Colonic mucosa (tissue), 4 donors: ENCODE measurements around the gene BMP5. TPM values are rescaled to one million over a fixed set of nuclear protein-coding genes. Genes with fewer than 3 reads are reported as not detected.

Experiments
- DNase-seq: peaks from one replicate; pipeline ENCODE4 v3.0.0-alpha.2; 2020
- H3K27ac ChIP-seq: fragments of 200-600 bp; one replicate; pipeline ENCODE4 v1.8.0; 2021
- H3K27me3 ChIP-seq: fragments of 200-600 bp; one replicate; pipeline ENCODE4 v1.8.0; 2021
- H3K36me3 ChIP-seq: fragments of 200-600 bp; one replicate; pipeline ENCODE4 v1.8.0; 2021
- H3K4me1 ChIP-seq: fragments of 200-600 bp; one replicate; pipeline ENCODE4 v1.8.0; 2021; ENCODE audit warnings: mild to moderate bottlenecking
- H3K4me3 ChIP-seq: fragments of 200-600 bp; one replicate; pipeline ENCODE4 v1.8.0; 2021
- H3K9ac ChIP-seq, 2 donors: one replicate each; pipeline ENCODE4 v1.7.0; 2013; ENCODE audit warnings: control low read depth in 2 of 2, low read depth in 2 of 2, low read length in 2 of 2
- H3K9me3 ChIP-seq: fragments of 200-600 bp; one replicate; pipeline ENCODE4 v1.8.0; 2021
- intact Hi-C: fragments of 100-400 bp; cut with DNase I; formaldehyde crosslinking; loops from one replicate; pipeline ENCODE4 v1.14.1; 2022
- total RNA-seq, 2 donors: library from RNA; stranded (reverse); fragmentation: NEBNext Ultra II Directional in 1 of 2; extraction: Animal tissue kit (Norgen Biotek cat#: 25700) in 1 of 2; gene quantifications; one replicate each; pipeline ENCODE4 v1.2.1, GENCODE V29; 2021
- TF ChIP-seq, protein P1 (sequence below): fragments of 200-600 bp; IDR thresholded peaks from one replicate; pipeline ENCODE4 v1.8.0; 2022; ENCODE audit warnings: antibody characterized with exemption, mild to moderate bottlenecking
- donor health status: healthy.
- donor health status: DM: no; HTN: no; CAD: no.
- donor health status: DM: no; HTN: no; CAD: no.

Gene BMP5
- total RNA-seq, 2 donors from 2014 or later = 2.4 to 3.2 TPM

DNA sequence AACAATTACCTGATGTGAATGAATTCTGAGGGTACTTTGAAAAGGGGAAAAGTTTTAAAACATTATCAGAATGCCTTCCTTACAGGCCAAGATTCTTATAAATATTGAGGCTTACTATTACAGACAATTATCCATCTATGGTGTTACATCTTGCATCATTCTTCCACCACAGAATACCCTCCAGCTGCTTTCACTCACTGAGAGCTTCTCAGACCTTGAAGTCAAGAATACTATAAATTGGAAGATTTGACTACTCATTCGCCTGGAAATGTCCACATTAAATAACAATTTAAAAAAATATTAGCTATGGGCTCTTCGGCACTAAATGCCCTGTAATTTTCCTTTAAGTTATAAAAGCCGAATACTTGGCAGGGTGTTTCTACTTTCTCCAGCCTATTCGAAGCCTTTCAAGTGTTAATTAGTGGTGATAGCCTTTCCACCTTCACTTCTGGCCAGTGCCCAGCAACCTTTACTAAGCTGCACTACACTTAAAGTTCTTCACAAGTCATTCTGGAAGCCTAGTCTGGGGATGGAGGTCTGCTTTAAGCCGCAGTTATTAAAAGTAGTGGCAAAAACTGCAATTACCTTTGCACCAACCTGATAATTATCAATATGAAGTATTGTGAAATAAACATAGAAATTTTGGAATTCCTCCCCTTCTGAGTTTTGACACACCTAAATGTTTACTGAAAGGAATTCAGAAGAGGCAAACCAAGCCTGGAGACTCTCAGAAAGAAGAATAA is 100.9 kb downstream of the BMP5 start:
- intact Hi-C loops = no loop called here
- TF ChIP-seq, protein P1, sequence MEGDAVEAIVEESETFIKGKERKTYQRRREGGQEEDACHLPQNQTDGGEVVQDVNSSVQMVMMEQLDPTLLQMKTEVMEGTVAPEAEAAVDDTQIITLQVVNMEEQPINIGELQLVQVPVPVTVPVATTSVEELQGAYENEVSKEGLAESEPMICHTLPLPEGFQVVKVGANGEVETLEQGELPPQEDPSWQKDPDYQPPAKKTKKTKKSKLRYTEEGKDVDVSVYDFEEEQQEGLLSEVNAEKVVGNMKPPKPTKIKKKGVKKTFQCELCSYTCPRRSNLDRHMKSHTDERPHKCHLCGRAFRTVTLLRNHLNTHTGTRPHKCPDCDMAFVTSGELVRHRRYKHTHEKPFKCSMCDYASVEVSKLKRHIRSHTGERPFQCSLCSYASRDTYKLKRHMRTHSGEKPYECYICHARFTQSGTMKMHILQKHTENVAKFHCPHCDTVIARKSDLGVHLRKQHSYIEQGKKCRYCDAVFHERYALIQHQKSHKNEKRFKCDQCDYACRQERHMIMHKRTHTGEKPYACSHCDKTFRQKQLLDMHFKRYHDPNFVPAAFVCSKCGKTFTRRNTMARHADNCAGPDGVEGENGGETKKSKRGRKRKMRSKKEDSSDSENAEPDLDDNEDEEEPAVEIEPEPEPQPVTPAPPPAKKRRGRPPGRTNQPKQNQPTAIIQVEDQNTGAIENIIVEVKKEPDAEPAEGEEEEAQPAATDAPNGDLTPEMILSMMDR = no peak
- H3K27ac ChIP-seq = no peak overlapping the region
- no peaks in the 10 kb centered on the region for H3K36me3 ChIP-seq
- H3K27me3 ChIP-seq = no peaks in the 10 kb centered on the region
- H3K4me1 ChIP-seq = no peaks in the 10 kb centered on the region
- DNase-seq = no peak
- no peak overlapping the region for H3K9ac ChIP-seq
- H3K9me3 ChIP-seq = no peaks in the 10 kb centered on the region
- H3K4me3 ChIP-seq = no peak overlapping the region

DNA sequence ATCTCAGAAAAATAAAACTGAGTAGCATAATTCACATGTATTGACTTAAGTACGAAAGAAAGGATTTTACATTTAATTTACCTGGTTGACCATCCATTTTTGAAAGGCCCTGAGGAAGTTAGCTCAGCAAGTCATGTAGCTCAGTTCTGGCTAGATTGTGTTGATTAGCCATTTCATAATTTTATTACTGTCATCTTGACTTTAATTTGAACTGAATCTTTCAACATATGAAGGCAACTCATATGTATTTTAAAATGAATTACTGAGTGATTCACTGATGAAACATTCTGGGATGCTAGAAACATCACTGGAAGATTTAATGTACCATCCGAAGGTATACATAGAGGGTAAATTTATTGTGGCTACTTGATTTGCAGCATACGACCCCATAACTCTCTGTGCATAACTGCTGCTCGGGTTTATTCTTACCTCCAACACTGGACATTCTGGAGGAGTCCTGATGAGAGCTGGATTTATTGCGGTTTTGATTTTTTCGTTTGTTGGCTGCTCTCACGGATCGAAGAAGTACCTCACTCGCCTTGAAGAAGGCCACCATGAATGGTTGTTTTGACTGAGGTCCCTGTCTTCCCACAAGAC is 101.7 kb downstream of the BMP5 start:
- Histone ChIP-seq H3K4me1 (no peaks in the 10 kb centered on the region), H3K27ac (no peak overlapping the region), H3K27me3 (no peaks in the 10 kb centered on the region), H3K36me3 (no peaks in the 10 kb centered on the region), H3K9me3 (no peaks in the 10 kb centered on the region), H3K4me3 (no peak overlapping the region), H3K9ac (no peak overlapping the region)
- intact Hi-C loops = no loop called here
- DNase-seq = no peak
- TF ChIP-seq, protein P1 = no peak

DNA sequence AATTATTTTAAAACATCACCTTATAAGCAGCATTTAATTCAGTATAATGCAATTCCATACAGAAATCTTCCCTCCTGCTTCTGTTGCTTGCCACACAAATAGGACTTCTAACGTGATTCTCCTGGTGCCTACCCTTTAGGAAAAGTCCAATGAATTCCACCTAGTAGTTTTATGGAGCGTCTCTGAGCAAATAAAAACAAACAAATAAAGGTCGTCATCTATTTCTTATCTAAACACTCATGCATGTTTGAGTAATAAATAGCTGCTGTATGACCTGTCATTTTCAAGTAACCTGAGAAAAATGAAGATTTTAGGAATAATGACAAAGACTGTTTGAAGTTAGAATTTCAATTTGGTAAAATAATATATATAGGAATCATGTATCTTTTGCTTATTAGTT is 102.7 kb downstream of the BMP5 start:
- intact Hi-C loops = no loop called here
- TF ChIP-seq, protein P1 = no peak
- Histone ChIP-seq H3K36me3 (no peaks in the 10 kb centered on the region), H3K9me3 (no peaks in the 10 kb centered on the region), H3K4me1 (no peaks in the 10 kb centered on the region), H3K27me3 (no peaks in the 10 kb centered on the region), H3K4me3 (no peak overlapping the region), H3K27ac (no peak overlapping the region), H3K9ac (no peak overlapping the region)
- DNase-seq = no peak

DNA sequence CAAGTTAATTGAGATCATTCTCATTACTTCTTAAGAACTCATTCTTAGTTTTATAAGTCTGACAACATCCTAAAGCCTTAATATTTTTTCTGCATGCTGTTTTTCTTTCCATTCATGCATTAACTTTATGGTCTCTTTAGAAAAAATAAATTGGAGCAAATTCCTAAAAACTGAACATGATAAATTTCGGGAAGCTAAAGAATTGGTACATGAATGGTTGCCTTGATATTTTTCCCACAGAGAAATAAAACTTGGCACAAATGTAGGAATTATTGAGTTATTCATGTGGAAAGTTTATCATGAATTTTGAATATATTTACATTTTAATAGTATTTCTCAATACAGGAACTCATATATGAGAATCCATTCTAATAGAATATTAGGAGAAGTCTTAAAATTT is 115.9 kb downstream of the BMP5 start:
- intact Hi-C loops = no loop called here
- H3K9ac ChIP-seq = no peak overlapping the region
- DNase-seq = no peak
- no peaks in the 10 kb centered on the region for H3K27me3 ChIP-seq
- H3K36me3 ChIP-seq = no peaks in the 10 kb centered on the region
- no peak overlapping the region for H3K27ac ChIP-seq
- H3K4me1 ChIP-seq = no peaks in the 10 kb centered on the region
- no peaks in the 10 kb centered on the region for H3K9me3 ChIP-seq
- TF ChIP-seq, protein P1 = no peak
- no peak overlapping the region for H3K4me3 ChIP-seq

DNA sequence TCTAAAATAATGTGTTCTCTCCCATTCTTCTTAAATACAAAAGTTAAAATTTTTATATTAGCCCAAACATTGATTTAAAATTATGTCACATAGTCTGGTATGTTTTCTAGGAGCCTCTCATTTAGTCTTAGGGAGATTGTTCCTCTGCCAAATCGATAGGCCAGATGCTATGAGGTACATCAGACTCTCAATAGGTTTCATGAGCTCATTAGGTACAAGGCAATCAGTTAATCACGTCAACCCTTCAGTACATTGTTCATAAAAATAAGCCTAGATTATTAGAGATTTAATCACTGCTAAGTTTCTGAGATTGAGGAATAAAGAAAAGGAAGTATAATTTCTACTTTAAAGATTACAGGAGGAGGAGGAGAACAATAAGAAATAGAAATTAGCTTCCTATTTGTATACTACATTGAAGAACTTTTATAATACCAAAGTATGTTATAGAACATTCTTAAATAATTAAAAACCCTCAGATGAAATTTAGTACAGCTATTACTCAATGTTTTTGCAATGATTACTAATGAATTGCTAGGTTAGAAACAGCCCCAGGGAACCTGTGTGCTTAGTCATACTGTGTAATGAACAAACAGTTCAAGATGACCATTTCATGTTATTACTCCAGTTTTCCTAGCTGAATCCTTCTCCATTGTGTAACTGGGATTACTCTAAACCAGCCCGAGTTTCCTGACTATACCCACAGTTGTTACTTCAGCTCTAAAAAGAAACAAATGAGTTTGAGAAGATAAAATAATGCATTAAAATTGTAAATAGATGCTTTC is 117.0 kb downstream of the BMP5 start:
- H3K4me3 ChIP-seq = no peak overlapping the region
- no peak for DNase-seq
- no peaks in the 10 kb centered on the region for H3K27me3 ChIP-seq
- H3K36me3 ChIP-seq = no peaks in the 10 kb centered on the region
- no peak overlapping the region for H3K27ac ChIP-seq
- intact Hi-C loops = no loop called here
- H3K4me1 ChIP-seq = no peaks in the 10 kb centered on the region
- H3K9ac ChIP-seq = no peak overlapping the region
- TF ChIP-seq, protein P1 = no peak
- no peaks in the 10 kb centered on the region for H3K9me3 ChIP-seq
